ENCODE results near the gene C12orf43. TPM values are rescaled to one million over a fixed set of nuclear protein-coding genes. Genes with fewer than 3 reads are reported as not detected.

Gene C12orf43
- total RNA-seq, 6 experiments from 2014 or later = 6.7 to 12.2 (median 8.8) TPM

- no peaks in the 10 kb centered on the region for H3K9me3 ChIP-seq
- peak in 3 of 4 donors; percentile 19 to 23 (median 22) for TF ChIP-seq CTCF (IDR thresholded peaks at IDR 0.05)
- no peak for TF ChIP-seq POLR2A (IDR thresholded peaks at IDR 0.05)
- no peak for DNase-seq
- peak in 3 of 4 donors; percentile 5 to 15 (median 12) for ATAC-seq
- H3K4me1 ChIP-seq = peaks cover 0 to 14% (median 7%) of the 10 kb centered on the region in 4 donors
- H3K27me3 ChIP-seq = no peaks in the 10 kb centered on the region
- H3K4me3 ChIP-seq = no peak overlapping the region
- H3K27ac ChIP-seq = no peak overlapping the region
- intact Hi-C loops (cut with DNase I) = no loop called here
- peaks cover 0 to 37% (median 11%) of the 10 kb centered on the region in 4 donors for H3K36me3 ChIP-seq
- WGBS (ENCODE audit: insufficient coverage, low coverage, low lambda C conversion rate, missing lambda C conversion rate) = no CpG with 5 or more reads among the region's 4 CpGs
These were observed 12.6 kb downstream of the C12orf43 start for GRCh38 chr12:121003650-121004049.

GRCh38 chr12:121001841-121002483 is 14.3 kb downstream of the C12orf43 start:
- intact Hi-C loops (cut with DNase I) = no loop called here
- H3K27me3 ChIP-seq = no peaks in the 10 kb centered on the region
- no peak for TF ChIP-seq POLR2A (IDR thresholded peaks at IDR 0.05)
- no peak for TF ChIP-seq CTCF (IDR thresholded peaks at IDR 0.05)
- ATAC-seq = no peak
- no peak overlapping the region for H3K27ac ChIP-seq
- H3K9me3 ChIP-seq = no peaks in the 10 kb centered on the region
- peaks cover 0 to 50% (median 17%) of the 10 kb centered on the region in 4 donors for H3K36me3 ChIP-seq
- DNase-seq = no peak
- no CpG with 5 or more reads among the region's 16 CpGs for WGBS (ENCODE audit: insufficient coverage, low coverage, low lambda C conversion rate, missing lambda C conversion rate)
- H3K4me1 ChIP-seq = peaks cover 0 to 14% (median 7%) of the 10 kb centered on the region in 4 donors
- H3K4me3 ChIP-seq = no peak overlapping the region

DNA sequence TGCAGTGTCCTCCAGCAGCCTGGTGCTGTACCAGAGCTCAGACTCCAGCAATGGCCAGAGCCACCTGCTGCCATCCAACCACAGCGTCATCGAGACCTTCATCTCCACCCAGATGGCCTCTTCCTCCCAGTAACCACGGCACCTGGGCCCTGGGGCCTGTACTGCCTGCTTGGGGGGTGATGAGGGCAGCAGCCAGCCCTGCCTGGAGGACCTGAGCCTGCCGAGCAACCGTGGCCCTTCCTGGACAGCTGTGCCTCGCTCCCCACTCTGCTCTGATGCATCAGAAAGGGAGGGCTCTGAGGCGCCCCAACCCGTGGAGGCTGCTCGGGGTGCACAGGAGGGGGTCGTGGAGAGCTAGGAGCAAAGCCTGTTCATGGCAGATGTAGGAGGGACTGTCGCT is 15.2 kb downstream of the C12orf43 start:
- TF ChIP-seq POLR2A (IDR thresholded peaks at IDR 0.05) (no peak), CTCF (IDR thresholded peaks at IDR 0.05) (no peak)
- no peaks in the 10 kb centered on the region for H3K9me3 ChIP-seq
- H3K27me3 ChIP-seq = no peaks in the 10 kb centered on the region
- H3K4me3 ChIP-seq = no peak overlapping the region
- DNase-seq (no peak), ATAC-seq (no peak)
- intact Hi-C loops (cut with DNase I) = no loop called here
- no peak overlapping the region for H3K27ac ChIP-seq
- peaks cover 0 to 59% (median 20%) of the 10 kb centered on the region in 4 donors for H3K36me3 ChIP-seq
- WGBS (ENCODE audit: insufficient coverage, low coverage, low lambda C conversion rate, missing lambda C conversion rate) = 90% methylated on average over 4 of the region's 11 CpGs
- peaks cover 0 to 14% (median 7%) of the 10 kb centered on the region in 4 donors for H3K4me1 ChIP-seq

DNA sequence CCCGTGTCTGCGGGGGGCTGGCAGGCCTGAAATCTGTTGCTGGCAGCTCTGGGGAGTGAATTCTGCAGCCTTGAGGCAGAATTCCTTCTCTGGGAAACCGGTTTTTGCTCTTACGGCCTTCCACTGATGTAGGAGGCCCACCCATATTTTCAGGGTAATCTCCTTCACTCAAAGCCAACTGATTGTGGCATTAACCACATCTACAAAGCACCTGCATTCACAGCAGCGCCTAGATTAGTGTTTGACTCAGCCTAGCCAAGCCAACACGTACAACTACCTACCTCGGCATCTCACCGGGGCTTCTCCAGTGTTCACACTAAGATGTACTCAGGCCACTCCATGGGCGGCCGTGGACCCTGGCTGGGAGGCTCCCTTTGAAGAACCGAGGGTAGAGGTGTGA is 15.8 kb downstream of the C12orf43 start:
- H3K27ac ChIP-seq = no peak overlapping the region
- 83% methylated on average over 1 of the region's 11 CpGs for WGBS (ENCODE audit: insufficient coverage, low coverage, low lambda C conversion rate, missing lambda C conversion rate)
- no peak for ATAC-seq
- TF ChIP-seq POLR2A (IDR thresholded peaks at IDR 0.05) (no peak), CTCF (IDR thresholded peaks at IDR 0.05) (no peak)
- H3K4me1 ChIP-seq = peaks cover 0 to 14% (median 7%) of the 10 kb centered on the region in 4 donors
- DNase-seq = no peak
- peaks cover 0 to 65% (median 23%) of the 10 kb centered on the region in 4 donors for H3K36me3 ChIP-seq
- H3K27me3 ChIP-seq = no peaks in the 10 kb centered on the region
- H3K9me3 ChIP-seq = no peaks in the 10 kb centered on the region
- H3K4me3 ChIP-seq = no peak overlapping the region
- intact Hi-C loops (cut with DNase I) = no loop called here

Data from right lobe of liver (tissue), 6 donors.